Tibial nerve (tissue), 4 donors: ENCODE measurements around the gene THYN1. TPM values are rescaled to one million over a fixed set of nuclear protein-coding genes. Genes with fewer than 3 reads are reported as not detected.

Source experiments
- DNase-seq, 2 donors: peaks; one replicate each; pipeline ENCODE4 v3.0.0-alpha.2; 2019; ENCODE audit warnings: low spot score in 2 of 2
- H3K27ac ChIP-seq, 4 donors: fragments of 200-600 bp; sonication (generic) in 3 of 4; one replicate each; pipeline ENCODE4 v1.5.1; 2017 to 2019; ENCODE audit warnings: mild to moderate bottlenecking in 1 of 4
- H3K27me3 ChIP-seq, 2 donors: fragments of 200-600 bp; sonication (generic) in 1 of 2; one replicate each; pipeline versions ENCODE4 v1.5.1 to v1.6.0; 2017 to 2019
- H3K36me3 ChIP-seq, 3 donors: fragments of 200-600 bp; sonication (generic); one replicate each; pipeline ENCODE4 v1.5.1; 2018 to 2019
- H3K4me1 ChIP-seq, 4 donors: fragments of 200-600 bp; sonication (generic) in 3 of 4; one replicate each; pipeline ENCODE4 v1.5.1; 2017 to 2019
- H3K4me3 ChIP-seq, 4 donors: fragments of 200-600 bp; sonication (generic) in 3 of 4; one replicate each; pipeline ENCODE4 v1.5.1; 2017 to 2019; ENCODE audit warnings: mild to moderate bottlenecking in 1 of 4, moderate library complexity in 1 of 4
- H3K9me3 ChIP-seq, 4 donors: fragments of 200-600 bp; sonication (generic) in 3 of 4; one replicate each; pipeline ENCODE4 v1.5.1; 2017 to 2019
- CTCF ChIP-seq, 5 experiments: fragments of 200-600 bp in 3 of 5; fragments of 450-650 bp in 2 of 5; sonication (generic) in 3 of 5; IDR thresholded peaks; one replicate each; pipeline ENCODE4 v1.5.1; 2016 to 2019; ENCODE audit warnings: antibody characterized with exemption in 5 of 5, mild to moderate bottlenecking in 3 of 5, moderate library complexity in 2 of 5
- EP300 ChIP-seq, 2 donors: sonication (generic); formaldehyde crosslinking; IDR thresholded peaks; one replicate each; pipeline ENCODE4 v1.6.1; 2017; ENCODE audit warnings: antibody characterized with exemption in 2 of 2, mild to moderate bottlenecking in 1 of 2
- POLR2A ChIP-seq, 2 donors: fragments of 450-650 bp; IDR thresholded peaks; one replicate each; pipeline ENCODE4 v1.6.1; 2017; ENCODE audit warnings: antibody characterized with exemption in 2 of 2, mild to moderate bottlenecking in 2 of 2, moderate library complexity in 2 of 2
- WGBS, 2 donors: methylation state at CpG; one replicate each; pipeline ENCODE4 v1.1.5; 2018; 5-methylcytosine and 5-hydroxymethylcytosine counted together
- total RNA-seq, 4 donors: library from RNA; depleted of rRNA; stranded (reverse); fragments of >200 nt; gene quantifications; one replicate each; pipeline ENCODE4 v1.1.0, GENCODE V29; 2016

THYN1 gene
- total RNA-seq, 4 donors from 2014 or later, result 46.0 to 65.7 (median 53.3) TPM

GRCh38 chr11:134207538-134208239, 45.5 kb downstream of the THYN1 start:
- 89 to 91% methylated on average over 16 of the region's 16 CpGs for WGBS, 2 donors
- H3K27ac ChIP-seq, result no peak overlapping the region
- DNase-seq, result peak in 1 of 2 donors; percentile 40

GRCh38 chr11:134206185-134206584, 47.0 kb downstream of the THYN1 start:
- Histone ChIP-seq H3K36me3 (peaks cover 10 to 87% (median 13%) of the 10 kb centered on the region in 3 donors), H3K4me3 (no peak overlapping the region), H3K9me3 (no peaks in the 10 kb centered on the region), H3K4me1 (no peaks in the 10 kb centered on the region), H3K27me3 (no peaks in the 10 kb centered on the region), H3K27ac (no peak overlapping the region)
- 89 to 93% methylated on average over 5 of the region's 5 CpGs for WGBS, 2 donors
- DNase-seq, result no peak
- TF ChIP-seq EP300 (IDR thresholded peaks at IDR 0.05) (no peak), POLR2A (IDR thresholded peaks at IDR 0.05) (no peak), CTCF (IDR thresholded peaks at IDR 0.05) (no peak)

More at GRCh38 chr11:134207538-134208239, 45.5 kb downstream of the THYN1 start:
- H3K27me3 ChIP-seq, result no peaks in the 10 kb centered on the region
- H3K9me3 ChIP-seq, result no peaks in the 10 kb centered on the region
- H3K4me1 ChIP-seq, result no peaks in the 10 kb centered on the region
- H3K4me3 ChIP-seq, result no peak overlapping the region
- H3K36me3 ChIP-seq, result peaks cover 5 to 75% (median 10%) of the 10 kb centered on the region in 3 donors
- peak; percentile 35 to 56 (median 47) for TF ChIP-seq CTCF (IDR thresholded peaks at IDR 0.05)
- no peak for TF ChIP-seq EP300 (IDR thresholded peaks at IDR 0.05)
- TF ChIP-seq POLR2A (IDR thresholded peaks at IDR 0.05), result no peak

GRCh38 chr11:134205729-134206128, 47.4 kb downstream of the THYN1 start:
- peaks cover 10 to 87% (median 13%) of the 10 kb centered on the region in 3 donors for H3K36me3 ChIP-seq
- TF ChIP-seq POLR2A (IDR thresholded peaks at IDR 0.05), result no peak
- no peak for TF ChIP-seq CTCF (IDR thresholded peaks at IDR 0.05)
- WGBS, 2 donors, result 90 to 96% methylated on average over 9 of the region's 9 CpGs

GRCh38 chr11:134202661-134203060, 50.5 kb downstream of the THYN1 start:
- Histone ChIP-seq H3K4me3 (no peak overlapping the region), H3K4me1 (no peaks in the 10 kb centered on the region), H3K27me3 (no peaks in the 10 kb centered on the region), H3K36me3 (peaks cover 5 to 73% (median 9%) of the 10 kb centered on the region in 3 donors), H3K27ac (no peak overlapping the region), H3K9me3 (no peaks in the 10 kb centered on the region)
- 91 to 95% methylated on average over 4 of the region's 4 CpGs for WGBS, 2 donors
- DNase-seq, result no peak
- TF ChIP-seq EP300 (IDR thresholded peaks at IDR 0.05), result no peak
- TF ChIP-seq POLR2A (IDR thresholded peaks at IDR 0.05), result no peak
- TF ChIP-seq CTCF (IDR thresholded peaks at IDR 0.05), result no peak

More at GRCh38 chr11:134205729-134206128, 47.4 kb downstream of the THYN1 start:
- no peak overlapping the region for H3K4me3 ChIP-seq
- DNase-seq, result no peak
- no peaks in the 10 kb centered on the region for H3K4me1 ChIP-seq
- H3K27me3 ChIP-seq, result no peaks in the 10 kb centered on the region
- H3K27ac ChIP-seq, result no peak overlapping the region
- H3K9me3 ChIP-seq, result no peaks in the 10 kb centered on the region

- TF ChIP-seq CTCF (IDR thresholded peaks at IDR 0.05), result no peak
- TF ChIP-seq EP300 (IDR thresholded peaks at IDR 0.05), result no peak
- TF ChIP-seq POLR2A (IDR thresholded peaks at IDR 0.05), result no peak
- Histone ChIP-seq H3K27ac (no peak overlapping the region), H3K4me1 (no peaks in the 10 kb centered on the region), H3K36me3 (peaks cover 0 to 62% (median 9%) of the 10 kb centered on the region in 3 donors), H3K27me3 (no peaks in the 10 kb centered on the region), H3K9me3 (no peaks in the 10 kb centered on the region), H3K4me3 (no peak overlapping the region)
- 91 to 96% methylated on average over 6 of the region's 6 CpGs for WGBS, 2 donors
- no peak for DNase-seq
Measured at GRCh38 chr11:134200688-134201087, 52.5 kb downstream of the THYN1 start.
